ENCODE data around the gene PTTG1IP. TPM values are rescaled to one million over a fixed set of nuclear protein-coding genes. Genes with fewer than 3 reads are reported as not detected.
A peak's percentile ranks its signal among the peaks of the same experiment; 100 is the strongest.

PTTG1IP gene
- total RNA-seq, 1 donor = 413 TPM

DNA sequence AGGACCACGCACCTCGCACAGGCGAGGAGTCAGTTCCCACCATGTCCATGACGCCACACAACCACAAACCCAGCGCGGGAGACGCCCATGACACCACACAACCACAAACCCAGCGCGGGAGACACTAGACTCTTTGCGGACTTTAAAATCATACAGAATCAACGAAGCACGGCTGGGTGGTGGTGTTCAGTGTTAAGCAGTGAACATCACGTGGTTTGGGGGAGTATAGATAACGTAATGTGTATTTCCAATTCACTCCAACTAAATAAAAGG is 19.2 kb downstream of the PTTG1IP start:
- Histone ChIP-seq H3K27me3 (ENCODE audit: insufficient read depth, low read length) (no peaks in the 10 kb centered on the region), H3K79me2 (ENCODE audit: insufficient read depth, low read length) (peaks cover 87% of the 10 kb centered on the region), H4K20me1 (ENCODE audit: insufficient read depth, low read length) (peaks cover 81% of the 10 kb centered on the region), H3K4me2 (ENCODE audit: insufficient read depth, low read length) (no peak overlapping the region), H3K9me3 (ENCODE audit: low read depth, low read length) (no peaks in the 10 kb centered on the region), H3K36me3 (ENCODE audit: insufficient read depth, low read length) (peaks cover 92% of the 10 kb centered on the region), H3K4me3 (ENCODE audit: insufficient read depth, low read length) (no peak overlapping the region), H2AFZ (ENCODE audit: low read length) (no peak overlapping the region), H3K4me1 (ENCODE audit: insufficient read depth, low read length) (no peaks in the 10 kb centered on the region), H3K27ac (ENCODE audit: low read depth, low read length) (no peak overlapping the region)
- peak; percentile 37 for DNase-seq (ENCODE audit: insufficient read length, low spot score, missing footprints)
- TF ChIP-seq, protein P1, sequence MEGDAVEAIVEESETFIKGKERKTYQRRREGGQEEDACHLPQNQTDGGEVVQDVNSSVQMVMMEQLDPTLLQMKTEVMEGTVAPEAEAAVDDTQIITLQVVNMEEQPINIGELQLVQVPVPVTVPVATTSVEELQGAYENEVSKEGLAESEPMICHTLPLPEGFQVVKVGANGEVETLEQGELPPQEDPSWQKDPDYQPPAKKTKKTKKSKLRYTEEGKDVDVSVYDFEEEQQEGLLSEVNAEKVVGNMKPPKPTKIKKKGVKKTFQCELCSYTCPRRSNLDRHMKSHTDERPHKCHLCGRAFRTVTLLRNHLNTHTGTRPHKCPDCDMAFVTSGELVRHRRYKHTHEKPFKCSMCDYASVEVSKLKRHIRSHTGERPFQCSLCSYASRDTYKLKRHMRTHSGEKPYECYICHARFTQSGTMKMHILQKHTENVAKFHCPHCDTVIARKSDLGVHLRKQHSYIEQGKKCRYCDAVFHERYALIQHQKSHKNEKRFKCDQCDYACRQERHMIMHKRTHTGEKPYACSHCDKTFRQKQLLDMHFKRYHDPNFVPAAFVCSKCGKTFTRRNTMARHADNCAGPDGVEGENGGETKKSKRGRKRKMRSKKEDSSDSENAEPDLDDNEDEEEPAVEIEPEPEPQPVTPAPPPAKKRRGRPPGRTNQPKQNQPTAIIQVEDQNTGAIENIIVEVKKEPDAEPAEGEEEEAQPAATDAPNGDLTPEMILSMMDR (IDR thresholded peaks at IDR 0.05; ENCODE audit: extremely low read depth, low read depth, low read length) = no peak

DNA sequence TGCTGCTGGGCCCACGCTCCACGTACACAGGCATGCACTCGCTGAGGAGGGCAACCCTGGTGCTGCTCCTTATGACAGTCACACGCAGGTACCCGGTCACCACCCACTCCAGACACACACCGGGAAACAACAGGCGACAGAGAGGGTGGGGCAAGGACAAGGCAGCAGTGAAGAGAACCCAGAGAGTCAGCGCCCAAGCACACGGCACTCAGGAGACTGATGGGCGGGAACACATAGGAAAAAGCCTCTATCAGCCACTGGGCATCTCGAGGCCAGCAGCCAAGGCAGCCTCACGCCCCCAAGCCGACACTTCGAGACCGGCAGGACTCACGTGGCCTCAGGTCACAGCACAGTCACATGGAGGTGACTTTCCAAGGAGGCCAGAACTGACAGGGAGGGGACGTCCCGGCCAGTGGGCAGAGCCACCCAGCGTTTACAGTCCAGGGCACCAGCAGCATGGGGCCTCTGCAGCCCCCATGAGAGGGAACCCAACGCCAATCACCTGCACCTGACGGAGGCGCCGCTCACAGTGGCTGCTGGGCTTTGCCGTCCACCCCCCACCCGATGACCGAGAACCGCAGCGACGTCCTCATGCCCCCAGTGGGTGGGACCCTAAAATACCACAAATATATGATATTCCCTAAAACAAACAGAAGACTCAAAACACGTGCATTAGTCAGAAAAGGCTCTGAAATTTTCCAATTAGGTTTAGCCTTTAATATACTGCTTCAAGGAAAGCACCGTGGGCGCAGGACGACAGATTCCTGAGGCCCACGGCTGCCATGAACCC is 19.7 kb downstream of the PTTG1IP start:
- TF ChIP-seq, protein P1 (IDR thresholded peaks at IDR 0.05; ENCODE audit: extremely low read depth, low read depth, low read length) = no peak
- Histone ChIP-seq H3K4me2 (ENCODE audit: insufficient read depth, low read length) (no peak overlapping the region), H3K9me3 (ENCODE audit: low read depth, low read length) (no peaks in the 10 kb centered on the region), H3K27ac (ENCODE audit: low read depth, low read length) (no peak overlapping the region), H3K36me3 (ENCODE audit: insufficient read depth, low read length) (peaks cover 91% of the 10 kb centered on the region), H4K20me1 (ENCODE audit: insufficient read depth, low read length) (peaks cover 79% of the 10 kb centered on the region), H2AFZ (ENCODE audit: low read length) (no peak overlapping the region), H3K4me3 (ENCODE audit: insufficient read depth, low read length) (no peak overlapping the region), H3K27me3 (ENCODE audit: insufficient read depth, low read length) (no peaks in the 10 kb centered on the region), H3K79me2 (ENCODE audit: insufficient read depth, low read length) (peaks cover 84% of the 10 kb centered on the region), H3K4me1 (ENCODE audit: insufficient read depth, low read length) (no peaks in the 10 kb centered on the region)
- DNase-seq (ENCODE audit: insufficient read length, low spot score, missing footprints) = peak; percentile 36

DNA sequence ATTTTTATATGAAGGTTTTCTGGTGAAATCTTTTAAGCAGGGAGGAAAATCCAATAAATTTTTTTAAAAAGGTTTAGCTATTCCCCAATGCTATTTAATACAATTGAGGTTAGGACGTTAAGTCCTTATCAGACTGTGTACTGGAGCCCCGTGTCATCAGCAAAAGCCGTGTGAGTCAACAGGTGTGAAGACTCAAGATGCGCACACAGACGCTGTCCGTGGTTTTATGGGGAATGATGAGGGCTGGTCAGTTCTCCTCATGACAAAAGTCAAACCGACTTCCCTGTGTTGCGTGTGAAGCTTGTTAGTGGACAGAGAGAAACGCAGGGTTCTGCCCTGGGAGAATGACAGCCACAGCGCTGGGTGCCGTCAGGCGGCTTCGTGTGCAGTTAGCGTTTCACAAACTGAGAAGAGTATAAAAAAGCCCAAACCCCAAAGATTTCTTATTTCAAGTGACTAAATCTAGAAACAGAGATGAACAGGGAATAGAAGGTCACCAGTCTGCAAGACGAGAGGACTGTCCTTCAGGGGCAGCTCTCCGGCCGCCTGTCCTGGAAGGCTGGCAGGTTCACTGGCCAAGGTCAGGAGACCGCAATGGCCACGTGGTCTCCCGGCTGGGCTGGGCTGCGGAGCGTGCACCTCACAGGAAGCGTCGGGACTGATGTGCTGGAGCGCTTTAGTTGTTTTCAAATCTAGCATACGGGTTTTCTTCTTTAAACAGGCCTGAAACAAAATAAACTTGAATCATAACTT is 22.4 kb downstream of the PTTG1IP start:
- Histone ChIP-seq H3K79me2 (ENCODE audit: insufficient read depth, low read length) (peaks cover 57% of the 10 kb centered on the region), H2AFZ (ENCODE audit: low read length) (no peak overlapping the region), H3K4me3 (ENCODE audit: insufficient read depth, low read length) (no peak overlapping the region), H4K20me1 (ENCODE audit: insufficient read depth, low read length) (peaks cover 62% of the 10 kb centered on the region), H3K4me2 (ENCODE audit: insufficient read depth, low read length) (no peak overlapping the region), H3K27ac (ENCODE audit: low read depth, low read length) (no peak overlapping the region), H3K4me1 (ENCODE audit: insufficient read depth, low read length) (peaks cover 10% of the 10 kb centered on the region), H3K27me3 (ENCODE audit: insufficient read depth, low read length) (no peaks in the 10 kb centered on the region), H3K36me3 (ENCODE audit: insufficient read depth, low read length) (peaks cover 66% of the 10 kb centered on the region), H3K9me3 (ENCODE audit: low read depth, low read length) (no peaks in the 10 kb centered on the region)
- peak; percentile 63 for DNase-seq (ENCODE audit: insufficient read length, low spot score, missing footprints)
- TF ChIP-seq, protein P1 (IDR thresholded peaks at IDR 0.05; ENCODE audit: extremely low read depth, low read depth, low read length) = no peak

DNA sequence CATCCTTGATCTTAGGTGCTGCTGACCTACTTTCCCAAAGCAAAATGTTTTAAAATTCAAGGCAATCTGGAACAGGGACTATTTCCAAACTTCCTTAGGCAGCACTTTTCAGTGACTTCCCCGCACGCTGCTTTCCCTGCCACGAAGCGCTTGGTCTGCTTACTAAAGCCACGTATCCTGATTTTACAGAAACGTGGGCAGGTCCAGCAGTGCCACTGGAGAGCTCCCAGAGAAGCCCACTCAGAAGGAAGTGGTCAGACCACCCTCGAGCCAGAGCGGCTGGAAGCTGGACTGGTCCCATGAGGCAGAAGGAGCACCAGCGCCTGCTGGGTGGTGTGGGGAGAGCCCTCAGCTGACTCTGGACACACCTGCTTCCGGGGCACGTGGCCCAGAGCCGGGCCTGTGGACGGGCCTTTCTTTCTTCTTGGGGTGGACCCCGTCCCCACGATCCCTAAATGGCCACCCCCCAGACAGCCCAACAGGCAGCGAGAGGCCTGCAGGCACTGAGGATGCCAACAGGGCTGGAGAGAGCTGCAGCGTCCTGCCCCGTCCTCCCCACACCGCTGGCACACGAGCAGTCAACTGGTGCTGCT is 23.2 kb downstream of the PTTG1IP start:
- no peak for DNase-seq (ENCODE audit: insufficient read length, low spot score, missing footprints)
- Histone ChIP-seq H3K4me3 (ENCODE audit: insufficient read depth, low read length) (no peak overlapping the region), H3K4me1 (ENCODE audit: insufficient read depth, low read length) (peaks cover 18% of the 10 kb centered on the region), H3K4me2 (ENCODE audit: insufficient read depth, low read length) (no peak overlapping the region), H3K79me2 (ENCODE audit: insufficient read depth, low read length) (peaks cover 49% of the 10 kb centered on the region), H3K27me3 (ENCODE audit: insufficient read depth, low read length) (no peaks in the 10 kb centered on the region), H2AFZ (ENCODE audit: low read length) (no peak overlapping the region), H3K9me3 (ENCODE audit: low read depth, low read length) (no peaks in the 10 kb centered on the region), H3K27ac (ENCODE audit: low read depth, low read length) (no peak overlapping the region), H3K36me3 (ENCODE audit: insufficient read depth, low read length) (peaks cover 58% of the 10 kb centered on the region), H4K20me1 (ENCODE audit: insufficient read depth, low read length) (peaks cover 54% of the 10 kb centered on the region)
- TF ChIP-seq, protein P1 (IDR thresholded peaks at IDR 0.05; ENCODE audit: extremely low read depth, low read depth, low read length) = no peak
